Vagina (tissue), 2 donors: ENCODE measurements around the gene SPATA6. TPM values are rescaled to one million over a fixed set of nuclear protein-coding genes. Genes with fewer than 3 reads are reported as not detected.

Source experiments
- DNase-seq, 2 donors: peaks; one replicate each; pipeline ENCODE4 v3.0.0-alpha.2; 2017; ENCODE audit errors: extremely low spot score in 2 of 2
- H3K27ac ChIP-seq: fragments of 200-600 bp; sonication (generic); one replicate; pipeline ENCODE4 v1.5.1; 2019
- H3K27me3 ChIP-seq: fragments of 200-600 bp; sonication (generic); one replicate; pipeline ENCODE4 v1.5.1; 2019
- H3K36me3 ChIP-seq, 2 donors: fragments of 200-600 bp; sonication (generic); one replicate each; pipeline ENCODE4 v1.5.1; 2017 to 2019
- H3K4me1 ChIP-seq: fragments of 200-600 bp; sonication (generic); one replicate; pipeline ENCODE4 v1.5.1; 2019
- H3K4me3 ChIP-seq, 2 donors: fragments of 200-600 bp; sonication (generic); 1 replicate in 1 of 2; 2 replicates in 1 of 2; pipeline ENCODE4 v1.5.1; 2016 to 2019
- H3K9me3 ChIP-seq: fragments of 200-600 bp; sonication (generic); one replicate; pipeline ENCODE4 v1.5.1; 2019
- POLR2A ChIP-seq, 2 donors: fragments of 450-650 bp; IDR thresholded peaks; one replicate each; pipeline ENCODE4 v1.6.1; 2017; ENCODE audit warnings: antibody characterized with exemption in 2 of 2, mild to moderate bottlenecking in 2 of 2, moderate library complexity in 2 of 2
- POLR2AphosphoS5 ChIP-seq, 2 donors: sonication (generic); formaldehyde crosslinking; IDR thresholded peaks; one replicate each; pipeline ENCODE4 v1.9.0; 2017; ENCODE audit warnings: antibody characterized with exemption in 2 of 2, mild to moderate bottlenecking in 2 of 2, low read depth in 1 of 2; ENCODE audit not compliant: insufficient read depth in 1 of 2
- intact Hi-C: fragments of 100-400 bp; cut with DNase I; formaldehyde crosslinking; loops from one replicate; pipeline ENCODE4 v1.15.1; 2023
- total RNA-seq: library from RNA; depleted of rRNA; stranded (reverse); fragments of >200 nt; gene quantifications from one replicate; pipeline ENCODE4 v1.2.3, GENCODE V29; 2016
- TF ChIP-seq, protein P1 (sequence below), 3 experiments: fragments of 450-650 bp in 2 of 3; fragments of 200-600 bp in 1 of 3; sonication (generic) in 1 of 3; IDR thresholded peaks; one replicate each; pipeline ENCODE4 v1.5.1; 2017 to 2019; ENCODE audit warnings: antibody characterized with exemption in 3 of 3, mild to moderate bottlenecking in 2 of 3, moderate library complexity in 2 of 3

SPATA6 gene
- total RNA-seq, 1 donor from 2014 or later, result 30.4 TPM

DNA sequence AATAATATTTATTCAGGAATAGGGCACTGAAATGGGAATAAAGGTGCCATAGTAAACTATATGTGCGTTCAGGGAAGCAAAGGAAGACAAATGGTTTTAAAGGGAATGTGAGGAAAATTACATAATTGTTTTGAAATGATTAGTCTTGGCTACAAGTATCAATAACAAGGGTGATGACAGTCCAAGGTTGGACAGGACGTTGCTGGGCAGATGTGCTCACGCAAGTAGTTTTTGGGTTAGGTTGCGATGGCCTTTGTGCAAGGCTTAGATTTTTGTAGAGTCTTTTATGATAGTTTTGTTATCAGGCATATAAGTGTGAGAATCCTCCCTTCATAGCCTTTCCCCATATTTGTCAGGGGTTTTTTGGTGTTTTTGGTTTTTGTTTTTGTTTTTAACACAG, 57.0 kb downstream of the SPATA6 start:
- no peaks in the 10 kb centered on the region for H3K4me1 ChIP-seq
- intact Hi-C loops, result no loop called here
- no peaks in the 10 kb centered on the region for H3K9me3 ChIP-seq
- H3K27ac ChIP-seq, result no peak overlapping the region
- TF ChIP-seq POLR2A (IDR thresholded peaks at IDR 0.05) (no peak), POLR2AphosphoS5 (IDR thresholded peaks at IDR 0.05; ENCODE audit: insufficient read depth in 1 of 2, low read depth in 1 of 2) (no peak)
- TF ChIP-seq, protein P1, sequence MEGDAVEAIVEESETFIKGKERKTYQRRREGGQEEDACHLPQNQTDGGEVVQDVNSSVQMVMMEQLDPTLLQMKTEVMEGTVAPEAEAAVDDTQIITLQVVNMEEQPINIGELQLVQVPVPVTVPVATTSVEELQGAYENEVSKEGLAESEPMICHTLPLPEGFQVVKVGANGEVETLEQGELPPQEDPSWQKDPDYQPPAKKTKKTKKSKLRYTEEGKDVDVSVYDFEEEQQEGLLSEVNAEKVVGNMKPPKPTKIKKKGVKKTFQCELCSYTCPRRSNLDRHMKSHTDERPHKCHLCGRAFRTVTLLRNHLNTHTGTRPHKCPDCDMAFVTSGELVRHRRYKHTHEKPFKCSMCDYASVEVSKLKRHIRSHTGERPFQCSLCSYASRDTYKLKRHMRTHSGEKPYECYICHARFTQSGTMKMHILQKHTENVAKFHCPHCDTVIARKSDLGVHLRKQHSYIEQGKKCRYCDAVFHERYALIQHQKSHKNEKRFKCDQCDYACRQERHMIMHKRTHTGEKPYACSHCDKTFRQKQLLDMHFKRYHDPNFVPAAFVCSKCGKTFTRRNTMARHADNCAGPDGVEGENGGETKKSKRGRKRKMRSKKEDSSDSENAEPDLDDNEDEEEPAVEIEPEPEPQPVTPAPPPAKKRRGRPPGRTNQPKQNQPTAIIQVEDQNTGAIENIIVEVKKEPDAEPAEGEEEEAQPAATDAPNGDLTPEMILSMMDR (IDR thresholded peaks at IDR 0.05), result no peak
- no peaks in the 10 kb centered on the region for H3K27me3 ChIP-seq
- no peaks in the 10 kb centered on the region for H3K36me3 ChIP-seq
- no peak overlapping the region for H3K4me3 ChIP-seq
- no peak for DNase-seq

DNA sequence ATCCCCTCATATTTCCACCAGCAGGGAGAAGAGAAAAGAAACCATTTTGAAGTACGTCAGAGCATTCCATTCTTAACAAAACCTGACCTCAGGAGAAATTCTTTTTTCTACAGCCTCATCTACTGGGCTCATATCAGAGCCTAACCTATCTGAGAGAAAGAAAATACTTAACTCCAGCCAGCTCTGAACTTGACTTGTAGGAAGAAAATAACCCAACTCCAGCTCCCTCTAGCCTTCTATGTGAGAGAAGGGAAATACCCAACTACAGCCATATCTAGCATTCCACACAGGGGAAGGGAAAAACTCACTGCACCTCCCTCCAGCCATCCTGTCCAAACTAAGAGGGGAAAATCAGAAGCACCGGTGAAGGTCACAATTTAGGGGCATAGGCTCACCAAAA, 57.7 kb downstream of the SPATA6 start:
- Histone ChIP-seq H3K4me1 (no peaks in the 10 kb centered on the region), H3K27me3 (no peaks in the 10 kb centered on the region), H3K27ac (no peak overlapping the region), H3K4me3 (no peak overlapping the region), H3K9me3 (no peaks in the 10 kb centered on the region), H3K36me3 (no peaks in the 10 kb centered on the region)
- intact Hi-C loops, result no loop called here
- TF ChIP-seq, protein P1 (IDR thresholded peaks at IDR 0.05), result no peak
- TF ChIP-seq POLR2AphosphoS5 (IDR thresholded peaks at IDR 0.05; ENCODE audit: insufficient read depth in 1 of 2, low read depth in 1 of 2), result no peak
- no peak for TF ChIP-seq POLR2A (IDR thresholded peaks at IDR 0.05)
- DNase-seq, result no peak

DNA sequence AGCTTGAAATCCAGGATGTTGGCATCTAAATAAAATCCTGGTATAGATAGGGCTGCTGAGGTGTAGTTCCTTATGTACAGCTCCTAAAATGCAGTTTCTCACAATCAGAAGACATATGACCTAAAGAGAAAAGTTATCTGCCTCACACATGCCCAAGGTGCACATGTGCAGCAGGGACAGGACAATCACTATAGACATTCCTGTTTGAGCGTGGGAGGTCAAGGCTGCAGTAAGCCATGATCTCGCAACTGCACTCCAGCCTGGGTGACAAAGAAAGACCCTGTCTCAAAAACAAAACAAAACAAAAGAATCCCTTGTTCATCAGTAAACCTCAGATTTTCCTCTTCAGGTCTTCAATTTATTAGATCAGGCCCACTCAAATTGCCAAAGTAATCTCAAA, 66.1 kb downstream of the SPATA6 start:
- no peaks in the 10 kb centered on the region for H3K9me3 ChIP-seq
- no peak for TF ChIP-seq POLR2A (IDR thresholded peaks at IDR 0.05)
- TF ChIP-seq POLR2AphosphoS5 (IDR thresholded peaks at IDR 0.05; ENCODE audit: insufficient read depth in 1 of 2, low read depth in 1 of 2), result no peak
- TF ChIP-seq, protein P1 (IDR thresholded peaks at IDR 0.05), result no peak
- H3K36me3 ChIP-seq, result no peaks in the 10 kb centered on the region
- no peak for DNase-seq
- no peak overlapping the region for H3K27ac ChIP-seq
- no peaks in the 10 kb centered on the region for H3K4me1 ChIP-seq
- no peak overlapping the region for H3K4me3 ChIP-seq
- intact Hi-C loops, result no loop called here
- H3K27me3 ChIP-seq, result no peaks in the 10 kb centered on the region

DNA sequence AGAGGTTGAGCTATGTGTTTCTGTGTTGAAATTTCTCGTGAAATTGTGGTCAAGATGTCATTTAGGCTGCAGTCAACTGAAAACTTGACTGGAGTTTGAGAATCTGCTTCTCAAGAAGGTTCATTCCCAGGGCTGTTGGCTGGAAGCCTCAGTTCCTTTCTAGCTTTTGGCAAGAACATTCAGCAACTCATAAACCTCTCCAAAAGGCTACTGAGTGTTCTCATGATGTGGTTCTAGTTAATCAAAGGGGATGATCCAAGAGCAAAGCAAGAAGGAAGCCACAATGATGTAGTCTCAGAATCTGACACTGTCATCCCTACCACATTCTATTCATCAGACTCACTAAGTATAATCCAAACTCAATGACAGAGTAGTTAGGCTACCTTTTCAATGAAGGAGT, 66.6 kb downstream of the SPATA6 start:
- intact Hi-C loops, result no loop called here
- Histone ChIP-seq H3K4me1 (no peaks in the 10 kb centered on the region), H3K27me3 (no peaks in the 10 kb centered on the region), H3K27ac (no peak overlapping the region), H3K36me3 (no peaks in the 10 kb centered on the region), H3K4me3 (no peak overlapping the region), H3K9me3 (no peaks in the 10 kb centered on the region)
- DNase-seq, result no peak
- TF ChIP-seq, protein P1 (IDR thresholded peaks at IDR 0.05), result no peak
- TF ChIP-seq POLR2AphosphoS5 (IDR thresholded peaks at IDR 0.05; ENCODE audit: insufficient read depth in 1 of 2, low read depth in 1 of 2) (no peak), POLR2A (IDR thresholded peaks at IDR 0.05) (no peak)

DNA sequence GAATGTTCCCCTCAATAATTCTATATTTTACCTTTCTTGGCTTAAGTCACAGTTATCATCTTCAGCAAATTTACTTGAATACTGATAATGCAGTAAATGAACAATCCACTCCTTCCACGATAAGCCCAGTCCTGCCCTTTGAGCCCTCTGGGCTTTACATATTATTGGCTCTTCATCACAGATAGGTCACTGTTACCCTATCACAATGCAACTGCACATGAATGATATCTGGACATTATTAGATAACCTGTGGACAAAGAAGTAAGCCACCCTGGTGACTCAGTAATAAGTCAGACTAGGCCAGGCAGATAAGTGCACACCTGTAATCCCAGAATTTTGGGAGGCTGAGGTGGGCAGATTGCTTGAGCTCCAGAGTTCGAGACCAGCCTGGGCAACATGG, 69.4 kb downstream of the SPATA6 start:
- no peaks in the 10 kb centered on the region for H3K4me1 ChIP-seq
- no peaks in the 10 kb centered on the region for H3K27me3 ChIP-seq
- intact Hi-C loops, result no loop called here
- no peak overlapping the region for H3K27ac ChIP-seq
- DNase-seq, result no peak
- H3K36me3 ChIP-seq, result no peaks in the 10 kb centered on the region
- no peaks in the 10 kb centered on the region for H3K9me3 ChIP-seq
- no peak overlapping the region for H3K4me3 ChIP-seq
- no peak for TF ChIP-seq POLR2AphosphoS5 (IDR thresholded peaks at IDR 0.05; ENCODE audit: insufficient read depth in 1 of 2, low read depth in 1 of 2)
- TF ChIP-seq, protein P1 (IDR thresholded peaks at IDR 0.05), result no peak
